OCI-LY1 (cell line): Measurements from ENCODE around the gene ATG4D.

Experiments used
- H2AFZ ChIP-seq: fragments of 200-600 bp; sonication (generic), shearing (Covaris generic); 2 replicates; pipeline ENCODE4 v1.6.0; 2014; ENCODE audit warnings: antibody characterized with exemption, mild to moderate bottlenecking, low read length
- H3F3A ChIP-seq: fragments of 200-600 bp; sonication (generic), shearing (Covaris generic); 2 replicates; pipeline ENCODE4 v1.6.0; 2014; ENCODE audit warnings: mild to moderate bottlenecking, antibody characterized with exemption, low read length, moderate library complexity; ENCODE audit not compliant: insufficient read depth
- H3K27ac ChIP-seq: fragments of 200-600 bp; sonication (generic); 2 replicates; pipeline ENCODE4 v1.5.1; 2014; ENCODE audit warnings: low read length, mixed run types, mild to moderate bottlenecking, low read depth; ENCODE audit not compliant: poor library complexity, severe bottlenecking
- H3K27me3 ChIP-seq: fragments of 200-600 bp; sonication (generic); 2 replicates; pipeline ENCODE4 v1.6.0; 2014; ENCODE audit warnings: antibody characterized with exemption, mild to moderate bottlenecking, low read length, moderate library complexity; ENCODE audit not compliant: insufficient read depth
- H3K36me3 ChIP-seq: fragments of 200-600 bp; sonication (generic); 2 replicates; pipeline ENCODE4 v1.6.1; 2014; ENCODE audit warnings: mild to moderate bottlenecking, antibody characterized with exemption, low read length, moderate library complexity, mixed read lengths; ENCODE audit not compliant: insufficient read depth
- H3K4me1 ChIP-seq: fragments of 200-600 bp; sonication (generic); 2 replicates; pipeline ENCODE4 v1.5.1; 2014; ENCODE audit warnings: mild to moderate bottlenecking, low read length, moderate library complexity; ENCODE audit not compliant: insufficient read depth, severe bottlenecking
- H3K4me2 ChIP-seq: fragments of 200-600 bp; sonication (generic), shearing (Covaris generic); 2 replicates; pipeline ENCODE4 v1.6.1; 2014; ENCODE audit warnings: low read length
- H3K4me3 ChIP-seq: fragments of 200-600 bp; sonication (generic); 2 replicates; pipeline ENCODE4 v1.5.1; 2014; ENCODE audit warnings: low read length, low read depth, mild to moderate bottlenecking, mixed read lengths; ENCODE audit not compliant: poor library complexity, severe bottlenecking
- H3K79me2 ChIP-seq: fragments of 200-600 bp; shearing (Covaris generic); 2 replicates; pipeline ENCODE4 v1.6.1; 2016; ENCODE audit warnings: mixed run types, low read length, mixed read lengths; ENCODE audit not compliant: insufficient read depth
- H3K9ac ChIP-seq: fragments of 200-600 bp; sonication (generic), shearing (Covaris generic); 2 replicates; pipeline ENCODE4 v1.6.1; 2014; ENCODE audit warnings: mild to moderate bottlenecking, low read length, mixed read lengths
- H3K9me2 ChIP-seq: fragments of 200-600 bp; sonication (generic), shearing (Covaris generic); 2 replicates; pipeline ENCODE4 v1.6.1; 2014; ENCODE audit warnings: low read depth, mild to moderate bottlenecking, low read length, mixed read lengths
- H3K9me3 ChIP-seq: fragments of 200-600 bp; shearing (Covaris generic); 2 replicates; pipeline ENCODE4 v1.6.1; 2014; ENCODE audit warnings: low read length, mixed read lengths
- H4K20me1 ChIP-seq: fragments of 200-600 bp; sonication (generic), shearing (Covaris generic); 2 replicates; pipeline ENCODE4 v1.6.0; 2016; ENCODE audit warnings: mild to moderate bottlenecking, low read length; ENCODE audit not compliant: insufficient read depth
- EZH2 ChIP-seq: fragments of 200-600 bp; sonication (generic), shearing (Covaris generic); IDR thresholded peaks from 2 replicates; pipeline ENCODE4 v1.8.0; 2017; ENCODE audit warnings: borderline replicate concordance, mixed run types, mild to moderate bottlenecking, antibody characterized with exemption, low read length, moderate library complexity, mixed read lengths
- TF ChIP-seq, protein P1 (sequence below): fragments of 200-600 bp; sonication (generic), shearing (Covaris generic); IDR thresholded peaks from 2 replicates; pipeline ENCODE4 v1.5.1; 2017; ENCODE audit warnings: mild to moderate bottlenecking, antibody characterized with exemption, low read length, moderate library complexity, mixed read lengths

Gene ATG4D

DNA sequence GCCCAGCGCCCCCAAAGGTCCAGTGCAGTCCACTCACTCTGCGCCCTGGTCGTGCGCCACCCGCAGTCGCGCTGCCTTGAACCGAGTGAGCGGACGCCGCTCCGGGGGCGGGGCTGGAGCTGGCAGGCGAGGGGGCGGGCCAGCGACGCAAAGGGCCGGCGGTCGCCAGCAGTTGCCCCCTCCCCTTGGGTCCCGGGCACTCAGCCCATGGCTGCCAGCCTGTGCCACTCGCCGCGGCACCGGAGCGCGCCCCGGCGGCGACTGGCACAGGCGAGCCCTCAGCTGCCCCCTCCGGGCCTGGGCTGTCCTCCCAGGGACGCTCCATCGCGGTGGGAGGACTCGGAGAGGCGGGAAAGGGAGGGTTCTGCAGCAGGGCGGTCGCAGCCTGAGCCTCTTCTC lies 26.3 kb upstream of the ATG4D start, which contains the start of gene S1PR5:
TSS of gene S1PR5 (minus strand) at position 87 of the 399 bp plus-strand sequence. CDS start 2,436 bp downstream, outside the sequence.
- TF ChIP-seq, protein P1, sequence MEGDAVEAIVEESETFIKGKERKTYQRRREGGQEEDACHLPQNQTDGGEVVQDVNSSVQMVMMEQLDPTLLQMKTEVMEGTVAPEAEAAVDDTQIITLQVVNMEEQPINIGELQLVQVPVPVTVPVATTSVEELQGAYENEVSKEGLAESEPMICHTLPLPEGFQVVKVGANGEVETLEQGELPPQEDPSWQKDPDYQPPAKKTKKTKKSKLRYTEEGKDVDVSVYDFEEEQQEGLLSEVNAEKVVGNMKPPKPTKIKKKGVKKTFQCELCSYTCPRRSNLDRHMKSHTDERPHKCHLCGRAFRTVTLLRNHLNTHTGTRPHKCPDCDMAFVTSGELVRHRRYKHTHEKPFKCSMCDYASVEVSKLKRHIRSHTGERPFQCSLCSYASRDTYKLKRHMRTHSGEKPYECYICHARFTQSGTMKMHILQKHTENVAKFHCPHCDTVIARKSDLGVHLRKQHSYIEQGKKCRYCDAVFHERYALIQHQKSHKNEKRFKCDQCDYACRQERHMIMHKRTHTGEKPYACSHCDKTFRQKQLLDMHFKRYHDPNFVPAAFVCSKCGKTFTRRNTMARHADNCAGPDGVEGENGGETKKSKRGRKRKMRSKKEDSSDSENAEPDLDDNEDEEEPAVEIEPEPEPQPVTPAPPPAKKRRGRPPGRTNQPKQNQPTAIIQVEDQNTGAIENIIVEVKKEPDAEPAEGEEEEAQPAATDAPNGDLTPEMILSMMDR, result no peak

DNA sequence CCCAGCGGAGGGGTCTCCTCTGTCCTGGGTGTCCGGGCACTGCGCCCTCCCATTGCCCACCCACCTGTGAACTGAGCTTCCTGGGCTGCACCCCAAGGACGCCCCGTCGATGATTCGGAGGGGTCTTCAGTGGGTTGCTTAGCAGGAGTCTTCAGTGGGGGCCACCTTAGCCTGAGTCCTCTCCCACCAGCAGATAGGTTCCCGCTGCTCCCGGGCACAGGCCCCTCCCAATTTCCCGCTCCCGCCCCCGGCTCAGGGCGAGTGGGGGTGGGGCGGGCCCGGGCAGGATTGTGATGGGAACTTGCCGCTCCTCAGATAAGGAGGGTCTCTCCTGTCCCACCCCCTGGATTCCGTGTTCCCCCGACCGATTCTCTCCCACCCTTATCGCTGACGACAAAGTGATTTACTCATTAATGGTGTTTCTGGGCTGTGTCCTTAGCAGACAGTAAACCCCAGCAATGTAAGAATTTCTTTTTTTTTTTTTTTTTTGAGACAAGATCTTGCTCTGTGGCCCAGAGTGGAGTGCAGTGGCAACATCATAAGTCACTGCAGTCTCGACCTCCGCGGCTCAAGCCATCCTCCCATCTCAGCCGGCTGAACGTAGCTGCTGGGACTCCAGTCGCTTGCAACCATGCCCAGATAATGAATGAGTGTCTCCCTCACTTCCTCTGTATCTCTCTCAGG lies 25.8 kb upstream of the ATG4D start:
- no peak overlapping the region for H3K4me2 ChIP-seq
- no peaks in the 10 kb centered on the region for H3K36me3 ChIP-seq
- no peak overlapping the region for H3K4me3 ChIP-seq
- 0 out of 2 replicates have a peak, but pooled peaks cover 8% of the 10 kb centered on the region for H3K27me3 ChIP-seq
- no peaks in the 10 kb centered on the region for H3F3A ChIP-seq
- TF ChIP-seq EZH2, result no peak
- TF ChIP-seq, protein P1, result no peak
- H3K9ac ChIP-seq, result no peak overlapping the region
- no peaks in the 10 kb centered on the region for H3K9me2 ChIP-seq
- H3K9me3 ChIP-seq, result no peaks in the 10 kb centered on the region
- H3K79me2 ChIP-seq, result no peaks in the 10 kb centered on the region
- no peaks in the 10 kb centered on the region for H4K20me1 ChIP-seq
- H3K27ac ChIP-seq, result no peak overlapping the region
- H3K4me1 ChIP-seq, result no peaks in the 10 kb centered on the region
- H2AFZ ChIP-seq, result no peak overlapping the region

More for the DNA sequence above, 26.3 kb upstream of the ATG4D start, which contains the start of gene S1PR5:
- Histone ChIP-seq H3K4me3 (no peak within 1 kb of the TSS), H3K36me3 (no peaks in the 10 kb centered on the region), H3K9me2 (no peaks in the 10 kb centered on the region), H2AFZ (no peak within 1 kb of the TSS), H3K4me2 (no peak within 1 kb of the TSS), H3K4me1 (no peaks in the 10 kb centered on the region), H3K27me3 (0 out of 2 replicates have a peak, but pooled peaks cover 8% of the 10 kb centered on the region), H3K9ac (no peak within 1 kb of the TSS), H3K9me3 (no peaks in the 10 kb centered on the region), H3K79me2 (no peaks in the 10 kb centered on the region), H4K20me1 (no peaks in the 10 kb centered on the region), H3F3A (no peaks in the 10 kb centered on the region), H3K27ac (no peak within 1 kb of the TSS)

DNA sequence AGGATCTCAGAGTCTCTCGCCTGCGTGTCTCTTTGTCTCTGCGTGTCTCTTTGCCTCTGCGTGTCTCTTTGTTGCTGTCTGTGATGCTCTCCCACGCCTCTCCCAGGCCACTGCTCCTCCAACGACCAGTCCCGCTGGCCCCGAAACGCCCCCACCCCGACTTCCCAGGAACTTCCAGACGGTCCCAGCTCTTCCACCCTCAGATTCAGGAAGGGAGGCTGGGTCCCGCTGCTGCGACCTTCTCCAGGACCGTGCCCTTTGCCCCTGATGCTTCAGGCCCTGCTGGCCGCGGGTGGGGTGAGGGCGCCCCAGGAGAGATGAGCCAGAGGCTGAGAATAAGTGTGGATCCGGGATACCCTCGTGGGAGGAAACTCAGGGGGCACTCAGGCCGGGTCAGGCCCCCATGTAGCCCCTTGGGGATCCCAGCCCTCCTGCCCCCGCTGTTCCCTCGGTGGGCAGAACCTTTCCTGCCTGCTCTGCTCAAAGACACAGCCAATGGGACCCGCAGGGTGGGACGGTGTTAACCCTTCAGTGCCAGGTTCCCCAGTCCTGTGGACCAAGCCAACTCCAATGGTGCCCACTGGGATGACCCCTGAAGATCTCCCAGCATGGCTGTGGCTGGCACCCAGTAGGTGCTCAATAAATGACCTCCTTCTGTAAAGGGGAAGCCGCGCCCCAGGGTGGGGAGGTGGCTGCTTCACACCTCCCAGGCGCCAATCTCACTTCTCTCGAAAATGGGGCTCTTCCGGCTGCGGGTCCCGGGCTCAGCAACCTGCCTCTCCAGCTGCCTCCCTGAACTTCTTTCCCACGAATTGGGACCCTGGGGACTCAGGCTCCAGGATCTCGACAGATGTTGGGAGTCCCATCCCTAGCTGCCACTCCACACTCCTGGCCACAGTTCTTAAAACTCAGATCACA lies 25.0 kb upstream of the ATG4D start:
- H3K9me3 ChIP-seq, result no peaks in the 10 kb centered on the region

More for the DNA sequence above, 25.0 kb upstream of the ATG4D start:
- no peak overlapping the region for H3K9ac ChIP-seq
- H3K27ac ChIP-seq, result no peak overlapping the region
- no peak overlapping the region for H3K4me3 ChIP-seq
- TF ChIP-seq EZH2, result no peak
- no peaks in the 10 kb centered on the region for H4K20me1 ChIP-seq
- H3K79me2 ChIP-seq, result no peaks in the 10 kb centered on the region
- H3K27me3 ChIP-seq, result 0 out of 2 replicates have a peak, but pooled peaks cover 8% of the 10 kb centered on the region
- no peak overlapping the region for H3K4me2 ChIP-seq
- H3F3A ChIP-seq, result no peaks in the 10 kb centered on the region
- no peaks in the 10 kb centered on the region for H3K4me1 ChIP-seq
- H3K9me2 ChIP-seq, result no peaks in the 10 kb centered on the region
- no peaks in the 10 kb centered on the region for H3K36me3 ChIP-seq
- H2AFZ ChIP-seq, result no peak overlapping the region
